ENCODE data around the gene LRRC28.
"Not testable (repeated sequence)": the region's sequence is repeated elsewhere in the genome, so short reads cannot be mapped to it uniquely, and the experiment has no call there.

The LRRC28 gene

GRCh38 chr15:99345242-99345641 lies 94.0 kb downstream of the LRRC28 start:
- DNase-seq, result no peak

- no peak for DNase-seq
Measured at GRCh38 chr15:99345832-99346462, 94.7 kb downstream of the LRRC28 start.

DNA sequence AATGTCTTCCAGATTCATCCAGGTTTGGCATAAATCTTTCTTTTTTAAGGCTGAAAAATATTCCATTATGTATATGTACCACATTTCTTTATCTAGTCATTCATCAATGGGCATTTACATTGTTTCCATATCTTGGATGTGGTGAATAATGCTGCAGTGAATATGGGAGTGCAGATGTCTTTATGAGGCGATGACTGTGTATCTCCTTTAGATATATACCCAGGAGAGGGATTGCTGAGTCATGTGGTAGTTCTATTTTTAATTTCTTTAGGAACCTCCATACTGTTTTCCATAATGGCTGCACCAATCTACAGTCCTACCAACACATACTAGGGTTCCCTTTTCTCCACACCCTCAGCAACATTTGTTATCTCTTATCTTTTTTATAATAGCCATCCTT lies 96.3 kb downstream of the LRRC28 start:
- peak; percentile 69 for DNase-seq

- no peak for DNase-seq
Measured at GRCh38 chr15:99348412-99348811, 97.1 kb downstream of the LRRC28 start.

DNA sequence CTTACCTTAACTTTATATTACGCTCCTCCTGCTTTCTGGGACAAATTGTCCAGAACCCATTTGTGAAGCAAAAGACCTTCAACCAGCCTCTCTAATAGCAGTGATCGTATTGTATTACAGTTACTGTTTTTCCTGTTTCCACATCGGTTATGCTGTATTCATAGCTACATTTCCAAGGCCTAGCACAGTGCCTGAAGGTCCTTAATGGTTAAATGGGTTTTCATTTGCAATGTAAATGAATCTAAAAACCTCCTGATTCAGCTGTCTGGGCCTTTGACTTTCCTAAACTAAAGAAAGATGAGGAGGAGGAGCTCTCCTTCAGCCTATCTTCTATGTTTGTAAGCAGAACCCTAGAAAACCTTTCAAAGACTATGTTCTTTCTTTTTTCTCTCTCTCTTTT lies 99.1 kb downstream of the LRRC28 start:
- DNase-seq, result no peak

- no peak for DNase-seq
Measured at GRCh38 chr15:99359769-99360168, 108.5 kb downstream of the LRRC28 start.

- no peak for DNase-seq
Measured at GRCh38 chr15:99361545-99362185, 110.4 kb downstream of the LRRC28 start.

GRCh38 chr15:99365242-99365641 lies 114.0 kb downstream of the LRRC28 start:
- no peak for DNase-seq

- DNase-seq, result no peak
Measured at GRCh38 chr15:99366013-99366412, 114.7 kb downstream of the LRRC28 start.

DNA sequence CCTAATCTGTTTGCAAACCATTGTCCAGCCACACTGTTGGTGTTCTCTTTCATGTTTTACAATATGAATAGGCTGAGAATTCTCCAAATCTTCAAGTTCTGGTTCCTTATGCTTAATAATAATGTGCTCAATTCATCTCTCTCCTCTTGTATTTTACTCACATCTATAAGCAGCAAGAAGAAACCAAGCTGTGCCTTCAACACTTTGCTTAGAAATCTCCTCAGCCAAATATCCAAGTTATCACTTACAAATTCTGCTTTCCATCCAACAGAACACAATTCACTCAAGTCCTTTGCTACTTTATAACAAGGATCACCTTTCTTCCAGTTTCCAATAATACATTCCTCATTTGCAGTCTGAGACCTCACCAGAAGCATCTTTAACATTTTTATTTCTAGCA lies 117.5 kb downstream of the LRRC28 start:
- no peak for DNase-seq

- DNase-seq, result no peak
Measured at GRCh38 chr15:99369196-99369595, 117.9 kb downstream of the LRRC28 start.

DNA sequence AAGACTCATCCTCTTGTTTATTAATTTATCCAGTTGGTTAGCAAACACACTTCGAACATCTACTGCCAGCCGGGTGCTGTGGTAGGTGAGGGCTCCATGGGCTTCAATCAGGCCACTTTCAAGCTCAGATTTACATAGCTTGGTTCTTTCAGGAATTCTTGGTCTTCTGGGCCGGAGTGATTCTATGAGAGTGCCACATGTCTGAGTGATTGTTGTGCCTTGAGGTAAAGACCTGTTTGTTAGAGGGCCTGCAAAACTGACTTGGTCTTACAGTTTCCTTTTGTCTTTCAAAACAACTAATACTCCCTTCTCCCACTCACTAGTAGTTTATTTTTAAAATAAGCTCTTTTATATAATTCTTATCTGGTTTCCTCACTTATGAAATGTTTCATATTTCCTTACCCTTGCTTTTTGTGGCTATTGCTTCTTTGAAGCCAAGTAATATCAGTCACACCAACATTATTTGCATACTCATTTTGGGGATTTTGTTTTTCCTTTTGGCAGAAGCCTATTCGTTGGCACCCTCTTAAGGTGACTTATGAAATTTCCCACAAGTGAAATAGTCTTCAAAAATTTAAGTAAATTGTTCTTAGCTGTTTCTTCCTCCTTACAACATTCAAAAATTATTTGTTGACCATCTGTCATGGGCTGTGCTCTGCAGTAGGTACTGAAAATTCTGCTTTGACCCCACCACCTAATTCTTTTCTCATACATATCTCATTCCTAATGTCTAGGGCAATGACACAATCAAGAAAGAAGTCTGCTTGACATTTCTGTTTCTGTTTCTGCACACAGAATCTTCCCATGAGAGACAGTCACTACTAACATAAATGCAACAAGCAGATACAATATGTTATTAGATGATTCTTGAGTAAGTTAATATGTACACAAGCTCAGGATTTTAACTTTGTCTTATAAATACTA lies 120.2 kb downstream of the LRRC28 start:
- no peak for DNase-seq

DNA sequence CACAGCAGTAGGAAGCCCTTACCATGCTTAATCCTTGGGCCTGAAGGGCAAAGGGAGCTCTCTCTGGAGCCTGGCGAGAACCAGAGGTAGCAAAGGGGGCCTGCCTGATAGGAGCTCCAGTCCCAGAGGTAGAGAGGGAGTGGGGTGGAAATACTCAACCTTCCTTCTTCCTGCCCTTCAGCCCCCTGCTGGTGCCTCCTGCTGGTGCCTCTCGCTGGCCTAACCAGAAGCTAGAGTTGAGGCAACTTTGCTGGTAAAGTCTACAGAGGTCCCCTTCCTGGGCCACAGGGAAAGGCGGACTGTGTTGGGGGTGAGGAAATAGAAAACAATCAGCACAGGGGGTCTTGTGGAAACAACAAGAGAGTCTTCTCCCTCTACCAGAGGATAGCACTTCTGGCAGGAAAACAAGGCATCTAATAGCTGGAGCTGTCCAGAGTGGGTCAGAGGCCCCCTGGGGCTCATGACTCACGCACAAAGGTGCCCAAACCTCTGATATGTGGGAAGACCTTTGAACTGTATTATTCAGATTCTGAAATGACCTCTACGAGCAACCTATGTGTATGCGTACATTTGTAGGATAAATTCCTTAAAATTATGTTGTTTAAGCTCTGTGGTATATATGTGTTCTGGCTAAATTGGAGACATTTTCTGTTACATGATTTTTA lies 133.9 kb downstream of the LRRC28 start:
- no peak for DNase-seq

DNA sequence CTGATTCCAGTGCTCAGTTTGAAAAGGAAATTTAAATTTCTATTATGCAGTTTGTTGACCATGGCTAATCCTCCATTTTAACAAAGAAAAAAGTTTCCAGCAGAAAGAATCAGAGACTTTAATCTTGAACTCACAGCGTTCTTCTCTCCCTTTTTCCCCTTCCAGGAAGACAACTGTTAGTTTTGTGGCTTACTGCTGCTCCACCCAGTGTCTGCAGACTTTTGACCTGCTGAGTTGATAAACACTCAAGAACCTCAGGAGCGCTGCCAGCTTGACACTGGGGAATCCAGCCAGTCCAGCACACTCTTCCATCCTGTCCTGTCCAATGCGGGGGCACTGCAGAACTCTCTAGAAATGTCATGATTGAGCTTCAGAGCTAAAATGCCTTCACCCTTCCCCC lies 134.6 kb downstream of the LRRC28 start:
- no peak for DNase-seq

GRCh38 chr15:99386391-99386790 lies 135.1 kb downstream of the LRRC28 start:
- no peak for DNase-seq

DNA sequence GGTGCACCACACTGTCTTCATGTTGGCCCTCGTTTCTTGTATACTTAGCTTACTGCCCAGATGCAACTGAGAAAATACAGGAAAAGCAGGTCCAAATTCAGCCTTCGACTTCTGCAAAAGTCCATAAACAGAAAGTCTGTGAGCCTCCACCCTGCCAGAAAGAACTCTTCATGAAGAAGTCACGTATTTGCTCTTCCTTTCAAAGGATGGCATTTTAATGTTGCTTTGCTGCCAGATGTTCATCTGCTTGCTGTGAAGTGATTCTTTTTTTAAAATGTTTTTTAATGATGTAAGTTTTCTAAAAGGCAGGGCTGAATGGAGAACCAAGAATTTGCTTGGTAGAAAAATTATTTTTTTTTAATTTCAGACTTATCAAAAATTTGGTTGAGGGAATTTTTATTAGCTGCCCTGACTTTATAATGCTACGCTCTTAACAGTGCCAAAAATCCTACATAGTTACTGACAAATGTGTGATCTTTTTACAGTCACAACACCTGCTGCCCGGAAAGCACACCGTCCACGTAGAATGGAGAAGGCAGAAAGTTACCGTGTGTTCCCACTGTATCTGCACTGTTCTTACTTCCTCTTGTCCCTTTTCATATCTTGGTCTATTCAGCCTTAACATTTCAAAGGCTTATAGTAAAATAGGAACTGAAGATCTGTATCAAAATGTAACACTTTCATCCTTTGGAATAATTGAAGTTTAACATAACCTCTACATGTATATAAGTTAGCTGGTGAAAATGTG lies 136.3 kb downstream of the LRRC28 start:
- no peak for DNase-seq

- DNase-seq, result no peak
Measured at GRCh38 chr15:99390667-99391066, 139.4 kb downstream of the LRRC28 start.

DNA sequence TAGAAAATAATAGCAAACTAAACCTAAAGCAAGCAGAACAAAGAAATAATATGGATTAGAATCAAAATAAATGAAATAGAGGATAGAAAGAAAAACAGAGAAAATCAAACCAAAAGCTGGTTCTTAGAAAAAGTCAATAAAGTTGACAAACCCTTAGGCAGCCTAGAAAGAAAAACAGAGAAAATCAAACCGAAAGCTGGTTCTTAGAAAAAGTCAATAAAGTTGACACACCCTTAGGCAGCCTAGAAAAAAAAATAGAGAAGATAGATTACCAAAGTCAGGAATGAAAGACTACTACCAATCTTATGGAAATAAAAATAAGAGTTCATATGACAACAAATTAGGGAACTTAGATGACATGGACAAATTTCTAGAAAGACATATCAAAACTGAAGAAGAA lies 142.4 kb downstream of the LRRC28 start:
- no peak for DNase-seq

- DNase-seq, result no peak
Measured at GRCh38 chr15:99396375-99396774, 145.1 kb downstream of the LRRC28 start.

GRCh38 chr15:99399061-99399460 lies 147.8 kb downstream of the LRRC28 start:
- no peak for DNase-seq

DNA sequence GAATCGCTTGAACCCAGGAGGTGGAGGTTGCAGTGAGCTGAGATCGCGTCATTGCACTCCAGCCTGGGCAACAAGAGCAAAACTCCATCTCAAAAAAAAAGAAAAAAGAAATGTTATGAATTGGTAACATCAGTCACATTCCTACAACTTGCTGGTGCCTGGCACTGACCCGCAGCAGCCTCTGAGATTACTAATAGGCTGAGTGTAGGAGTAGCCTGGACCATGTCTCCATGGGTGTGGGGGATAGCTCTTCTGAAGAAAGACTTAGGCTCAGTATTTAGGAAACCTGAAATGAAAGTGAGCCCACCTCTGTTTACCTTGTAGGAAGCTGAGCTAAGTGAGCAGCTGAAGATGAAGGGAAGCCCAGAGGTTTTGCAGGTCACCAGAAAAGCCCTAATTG lies 148.3 kb downstream of the LRRC28 start:
- DNase-seq, result no peak

GRCh38 chr15:99401216-99401615 lies 149.9 kb downstream of the LRRC28 start:
- not testable (repeated sequence) for DNase-seq
